Renal cortex interstitium (tissue), 15 donors: ENCODE data around the gene ANK3. TPM values are rescaled to one million over a fixed set of nuclear protein-coding genes. Genes with fewer than 3 reads are reported as not detected.

Experiments
- DNase-seq, 11 donors: peaks; one replicate each; pipeline ENCODE4 v3.0.0-alpha.2; 2013; ENCODE audit warnings: low read depth in 9 of 11, low spot score in 4 of 11; ENCODE audit errors: extremely low read depth in 1 of 11
- long read RNA-seq, 16 experiments: transcript quantifications; one replicate each; lab custom pipeline, GENCODE V29; 2026
- polyA plus RNA-seq, 3 donors: library from polyadenylated mRNA; unstranded; fragments of 120-200 nt; gene quantifications; one replicate each; pipeline ENCODE4 v1.2.1, GENCODE V29; 2013; ENCODE audit not compliant: insufficient read length in 3 of 3

The ANK3 gene
- polyA plus RNA-seq, result 100 to 1,000 TPM; 135 to 178 (median 163) TPM
- long read RNA-seq, donor 1, partial matches to known transcripts, result 0 of 5 reads
- long read RNA-seq, donor 1, other reads (novel, unspliced or antisense), result 0 of 5 reads
- long read RNA-seq, donor 2, partial matches to known transcripts, result 0 of 2 reads
- long read RNA-seq, donor 2, other reads (novel, unspliced or antisense), result 0 of 2 reads
- long read RNA-seq, donor 3, transcript ANK3-214 (2 exons, 2,268 nt), result major isoform, 8 of 11 reads
- long read RNA-seq, donor 3, partial matches to known transcripts, result 0 of 11 reads
- long read RNA-seq, donor 3, other reads (novel, unspliced or antisense), result 0 of 11 reads
- long read RNA-seq, donor 4, partial matches to known transcripts, result 0 of 7 reads
- long read RNA-seq, donor 4, other reads (novel, unspliced or antisense), result 0 of 7 reads
- long read RNA-seq, donor 5, result 0 reads
- long read RNA-seq, donor 6, partial matches to known transcripts, result 0 of 7 reads
- long read RNA-seq, donor 6, other reads (novel, unspliced or antisense), result 0 of 7 reads
- long read RNA-seq, donor 7, transcript ANK3-202 (21 exons, 3,811 nt), result major isoform, 5 of 221 reads
- long read RNA-seq, donor 7, partial matches to known transcripts, result 209 of 221 reads
- long read RNA-seq, donor 7, other reads (novel, unspliced or antisense), result 0 of 221 reads
- long read RNA-seq, donor 8, transcript ANK3-214 (2 exons, 2,268 nt), result major isoform, 5 of 28 reads
- long read RNA-seq, donor 8, partial matches to known transcripts, result 18 of 28 reads
- long read RNA-seq, donor 8, other reads (novel, unspliced or antisense), result 0 of 28 reads
- long read RNA-seq, donor 9, partial matches to known transcripts, result 0 of 3 reads
- long read RNA-seq, donor 9, other reads (novel, unspliced or antisense), result 0 of 3 reads
- long read RNA-seq, donor 10, partial matches to known transcripts, result 6 of 11 reads
- long read RNA-seq, donor 10, other reads (novel, unspliced or antisense), result 0 of 11 reads
- long read RNA-seq, donor 11, partial matches to known transcripts, result 0 of 2 reads
- long read RNA-seq, donor 11, other reads (novel, unspliced or antisense), result 0 of 2 reads
- long read RNA-seq, donor 12, partial matches to known transcripts, result 75 of 75 reads
- long read RNA-seq, donor 12, other reads (novel, unspliced or antisense), result 0 of 75 reads
- long read RNA-seq, donor 13, result 0 reads
- long read RNA-seq, donor 14, partial matches to known transcripts, result 5 of 6 reads
- long read RNA-seq, donor 14, other reads (novel, unspliced or antisense), result 0 of 6 reads
- long read RNA-seq, donor 15, partial matches to known transcripts, result 0 of 2 reads
- long read RNA-seq, donor 15, other reads (novel, unspliced or antisense), result 0 of 2 reads
- long read RNA-seq, donor 16, transcript ANK3-202 (21 exons, 3,811 nt), result major isoform, 6 of 503 reads
- long read RNA-seq, donor 16, partial matches to known transcripts, result 481 of 503 reads
- long read RNA-seq, donor 16, other reads (novel, unspliced or antisense), result 12 of 503 reads

GRCh38 chr10:60389413-60390025, at the start of gene ANK3:
ANK3 (minus strand) TSS chr10:60389875; CDS start chr10:60389538, 337 bp downstream.
- DNase-seq, result no peak

- peak in 9 of 11 donors; percentile 15 to 44 (median 33) for DNase-seq
Observed at GRCh38 chr10:60434418-60435046, 44.9 kb upstream of the ANK3 start.

GRCh38 chr10:60433684-60434083, 44.0 kb upstream of the ANK3 start:
- DNase-seq, result no peak

- no peak for DNase-seq
Observed at GRCh38 chr10:60430836-60431597, 41.3 kb upstream of the ANK3 start.

- no peak for DNase-seq
Observed at GRCh38 chr10:60430017-60430416, 40.3 kb upstream of the ANK3 start.

GRCh38 chr10:60429084-60429849, 39.6 kb upstream of the ANK3 start:
- DNase-seq, result no peak

- no peak for DNase-seq
Observed at GRCh38 chr10:60428387-60428737, 38.7 kb upstream of the ANK3 start.

- DNase-seq, result no peak
Observed at GRCh38 chr10:60427709-60428386, 38.2 kb upstream of the ANK3 start.

GRCh38 chr10:60427148-60427547, 37.5 kb upstream of the ANK3 start:
- DNase-seq, result no peak

GRCh38 chr10:60426425-60426824, 36.8 kb upstream of the ANK3 start:
- DNase-seq, result no peak

GRCh38 chr10:60425392-60426110, 35.9 kb upstream of the ANK3 start:
- no peak for DNase-seq

GRCh38 chr10:60424971-60425370, 35.3 kb upstream of the ANK3 start:
- no peak for DNase-seq

- no peak for DNase-seq
Observed at GRCh38 chr10:60423920-60424319, 34.2 kb upstream of the ANK3 start.

GRCh38 chr10:60422809-60423208, 33.1 kb upstream of the ANK3 start:
- no peak for DNase-seq
